GM12874 (cell line): ENCODE results near the gene AGRN.

ENCODE experiments used
- CTCF ChIP-seq: IDR thresholded peaks from 2 replicates; pipeline ENCODE4 v1.5.1; 2011; ENCODE audit warnings: low read depth, mild to moderate bottlenecking, control low read depth, low read length, moderate library complexity; ENCODE audit not compliant: insufficient read depth

AGRN gene

GRCh38 chr1:1089731-1090423 is 70.0 kb downstream of the AGRN start:
- no peak for TF ChIP-seq CTCF

GRCh38 chr1:1090424-1091343 is 70.8 kb downstream of the AGRN start:
- TF ChIP-seq CTCF = no peak

- TF ChIP-seq CTCF = no peak
Measured at GRCh38 chr1:1091344-1092148, 71.6 kb downstream of the AGRN start.

- TF ChIP-seq CTCF = no peak
Measured at GRCh38 chr1:1092149-1092855, 72.4 kb downstream of the AGRN start.

GRCh38 chr1:1092894-1093609 is 73.1 kb downstream of the AGRN start:
- TF ChIP-seq CTCF = no peak

GRCh38 chr1:1093610-1093943 is 73.7 kb downstream of the AGRN start:
- TF ChIP-seq CTCF = no peak
